Ovary (tissue), 9 donors: ENCODE measurements around the gene C3orf18. TPM values are rescaled to one million over a fixed set of nuclear protein-coding genes. Genes with fewer than 3 reads are reported as not detected.

ENCODE experiments used
- DNase-seq, 5 donors: peaks; one replicate each; pipeline ENCODE4 v3.0.0-alpha.2; 2019 to 2020
- H3K27ac ChIP-seq, 2 donors: fragments of 200-600 bp; one replicate each; pipeline versions ENCODE4 v1.5.1 to v1.8.0; 2019 to 2022
- H3K27me3 ChIP-seq: fragments of 200-600 bp; one replicate; pipeline ENCODE4 v1.8.0; 2022
- H3K36me3 ChIP-seq: fragments of 200-600 bp; sonication (generic); one replicate; pipeline ENCODE4 v1.5.1; 2019
- H3K4me1 ChIP-seq: one replicate; pipeline ENCODE4 v1.8.1; 2013; ENCODE audit warnings: mild to moderate bottlenecking, moderate library complexity; ENCODE audit not compliant: insufficient read depth
- H3K4me3 ChIP-seq: fragments of 200-600 bp; sonication (generic); one replicate; pipeline ENCODE4 v1.5.1; 2017
- H3K9me3 ChIP-seq, 2 donors: fragments of 200-600 bp in 1 of 2; sonication (generic) in 1 of 2; one replicate each; pipeline versions ENCODE4 v1.5.1 to v1.8.1; 2013 to 2019; ENCODE audit warnings: mild to moderate bottlenecking in 1 of 2, moderate library complexity in 1 of 2
- EP300 ChIP-seq: sonication (generic); formaldehyde crosslinking; IDR thresholded peaks from one replicate; pipeline ENCODE4 v1.6.1; 2017; ENCODE audit warnings: antibody characterized with exemption
- POLR2A ChIP-seq: fragments of 450-650 bp; IDR thresholded peaks from one replicate; pipeline ENCODE4 v1.6.1; 2017; ENCODE audit warnings: antibody characterized with exemption, mild to moderate bottlenecking, moderate library complexity
- WGBS, 3 donors: extraction: QIAGEN DNeasy Blood & Tissue Kit in 1 of 3; methylation state at CpG; one replicate each; pipeline versions ENCODE4 v1.1.5 to v1.1.7; 2013 to 2017; 5-methylcytosine and 5-hydroxymethylcytosine counted together
- intact Hi-C, 4 donors: fragments of 100-400 bp; cut with DNase I; formaldehyde crosslinking; loops; one replicate each; pipeline versions ENCODE4 v1.11.0 to v1.15.1; 2022 to 2023
- polyA plus RNA-seq, 2 donors: library from polyadenylated mRNA; stranded (reverse); fragments of 200-250 nt in 1 of 2; fragments of 350-450 nt in 1 of 2; fragmentation: Illumina TruSeq in 1 of 2; extraction: RNeasy Lipid Tissue Mini Kit (QIAGEN cat#74804) in 1 of 2; gene quantifications; one replicate each; pipeline ENCODE4 v1.2.3, GENCODE V29; 2013 to 2014
- total RNA-seq, 7 donors: library from RNA; depleted of rRNA in 2 of 7; stranded (reverse); fragments of >200 nt in 2 of 7; fragmentation: NEBNext Ultra II Directional in 3 of 7; extraction: Animal tissue kit (Norgen Biotek cat#: 25700) in 3 of 7; gene quantifications; one replicate each; pipeline versions ENCODE4 v1.1.0 to v1.2.4, GENCODE V29; 2016 to 2023
- TF ChIP-seq, protein P1 (sequence below), 3 donors: fragments of 450-650 bp in 2 of 3; fragments of 200-600 bp in 1 of 3; IDR thresholded peaks; one replicate each; pipeline versions ENCODE4 v1.5.1 to v1.8.0; 2016 to 2022; ENCODE audit warnings: antibody characterized with exemption in 3 of 3, mild to moderate bottlenecking in 1 of 3
- donor health status: DM: no; HTN: no; CAD: no; lungs with moderate emphysema.
- donor health status: DM: no; HTN: no; CAD: no.
- donor health status: Bipolar disorder and iron deficiency.
- donor health status: DM: yes; HTN: yes; CAD: no.
- donor health status: DM: no; HTN: no; CAD: no.
- donor health status: DM: yes; HTN: yes; CAD: no.

Gene C3orf18
- total and polyA plus RNA-seq, 9 donors: 10.7 to 24.1 (median 17.5) TPM

DNA sequence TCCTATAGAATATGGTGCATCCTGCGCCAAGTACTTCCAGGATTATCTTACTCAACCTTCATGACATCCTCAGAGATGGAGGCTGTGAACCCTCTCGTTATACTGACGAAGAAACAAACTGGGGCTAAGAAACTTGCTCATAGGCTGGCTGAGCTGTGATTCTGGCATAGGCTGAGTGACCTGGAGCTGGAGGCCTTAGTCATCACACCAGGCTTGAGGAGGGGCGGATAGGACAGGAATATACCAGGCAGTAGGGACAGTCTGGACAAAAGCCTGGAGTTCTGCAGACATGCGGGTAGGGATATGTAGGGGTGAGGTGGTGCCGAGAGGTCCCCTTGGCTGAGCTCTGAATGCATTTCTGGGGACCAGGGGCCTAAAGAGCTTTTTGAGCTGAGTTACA lies 19.8 kb upstream of the C3orf18 start:
- Histone ChIP-seq H3K36me3 (no peaks in the 10 kb centered on the region), H3K4me3 (no peak overlapping the region), H3K27ac (peak overlapping the region in 1 of 2 donors; percentile 39), H3K27me3 (no peaks in the 10 kb centered on the region), H3K4me1 (peaks cover 8% of the 10 kb centered on the region), H3K9me3 (no peaks in the 10 kb centered on the region)
- no peak for DNase-seq
- TF ChIP-seq POLR2A (no peak), EP300 (no peak)
- TF ChIP-seq, protein P1, sequence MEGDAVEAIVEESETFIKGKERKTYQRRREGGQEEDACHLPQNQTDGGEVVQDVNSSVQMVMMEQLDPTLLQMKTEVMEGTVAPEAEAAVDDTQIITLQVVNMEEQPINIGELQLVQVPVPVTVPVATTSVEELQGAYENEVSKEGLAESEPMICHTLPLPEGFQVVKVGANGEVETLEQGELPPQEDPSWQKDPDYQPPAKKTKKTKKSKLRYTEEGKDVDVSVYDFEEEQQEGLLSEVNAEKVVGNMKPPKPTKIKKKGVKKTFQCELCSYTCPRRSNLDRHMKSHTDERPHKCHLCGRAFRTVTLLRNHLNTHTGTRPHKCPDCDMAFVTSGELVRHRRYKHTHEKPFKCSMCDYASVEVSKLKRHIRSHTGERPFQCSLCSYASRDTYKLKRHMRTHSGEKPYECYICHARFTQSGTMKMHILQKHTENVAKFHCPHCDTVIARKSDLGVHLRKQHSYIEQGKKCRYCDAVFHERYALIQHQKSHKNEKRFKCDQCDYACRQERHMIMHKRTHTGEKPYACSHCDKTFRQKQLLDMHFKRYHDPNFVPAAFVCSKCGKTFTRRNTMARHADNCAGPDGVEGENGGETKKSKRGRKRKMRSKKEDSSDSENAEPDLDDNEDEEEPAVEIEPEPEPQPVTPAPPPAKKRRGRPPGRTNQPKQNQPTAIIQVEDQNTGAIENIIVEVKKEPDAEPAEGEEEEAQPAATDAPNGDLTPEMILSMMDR (IDR thresholded peaks at IDR 0.05): no peak
- 83 to 90% (median 86%) methylated on average over 6 of the region's 6 CpGs for WGBS, 3 donors
- intact Hi-C loops: no loop called here

DNA sequence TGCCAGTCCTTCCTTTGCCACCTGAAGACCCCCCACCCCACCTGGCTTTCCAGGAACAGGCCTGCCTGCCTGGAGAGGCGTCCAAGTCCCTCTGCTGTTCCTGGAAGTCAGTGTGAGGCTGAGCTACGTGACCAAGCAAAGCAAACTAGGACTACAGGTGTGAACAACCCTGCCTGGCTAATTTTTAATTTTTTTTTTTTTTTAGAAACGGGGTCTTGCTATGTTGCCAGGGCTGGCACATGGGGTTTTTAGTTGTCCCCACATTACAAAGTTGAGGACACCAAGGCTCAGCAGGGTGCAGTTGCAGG lies 19.2 kb upstream of the C3orf18 start:
- no peak for DNase-seq
- no peak overlapping the region for H3K4me3 ChIP-seq
- H3K27me3 ChIP-seq: no peaks in the 10 kb centered on the region
- no peaks in the 10 kb centered on the region for H3K9me3 ChIP-seq
- intact Hi-C loops: no loop called here
- H3K27ac ChIP-seq: no peak overlapping the region
- WGBS, 3 donors: 74 to 81% (median 77%) methylated on average over 3 of the region's 3 CpGs
- H3K4me1 ChIP-seq: peaks cover 8% of the 10 kb centered on the region
- H3K36me3 ChIP-seq: no peaks in the 10 kb centered on the region
- TF ChIP-seq EP300 (no peak), POLR2A (no peak)
- TF ChIP-seq, protein P1 (IDR thresholded peaks at IDR 0.05): no peak

DNA sequence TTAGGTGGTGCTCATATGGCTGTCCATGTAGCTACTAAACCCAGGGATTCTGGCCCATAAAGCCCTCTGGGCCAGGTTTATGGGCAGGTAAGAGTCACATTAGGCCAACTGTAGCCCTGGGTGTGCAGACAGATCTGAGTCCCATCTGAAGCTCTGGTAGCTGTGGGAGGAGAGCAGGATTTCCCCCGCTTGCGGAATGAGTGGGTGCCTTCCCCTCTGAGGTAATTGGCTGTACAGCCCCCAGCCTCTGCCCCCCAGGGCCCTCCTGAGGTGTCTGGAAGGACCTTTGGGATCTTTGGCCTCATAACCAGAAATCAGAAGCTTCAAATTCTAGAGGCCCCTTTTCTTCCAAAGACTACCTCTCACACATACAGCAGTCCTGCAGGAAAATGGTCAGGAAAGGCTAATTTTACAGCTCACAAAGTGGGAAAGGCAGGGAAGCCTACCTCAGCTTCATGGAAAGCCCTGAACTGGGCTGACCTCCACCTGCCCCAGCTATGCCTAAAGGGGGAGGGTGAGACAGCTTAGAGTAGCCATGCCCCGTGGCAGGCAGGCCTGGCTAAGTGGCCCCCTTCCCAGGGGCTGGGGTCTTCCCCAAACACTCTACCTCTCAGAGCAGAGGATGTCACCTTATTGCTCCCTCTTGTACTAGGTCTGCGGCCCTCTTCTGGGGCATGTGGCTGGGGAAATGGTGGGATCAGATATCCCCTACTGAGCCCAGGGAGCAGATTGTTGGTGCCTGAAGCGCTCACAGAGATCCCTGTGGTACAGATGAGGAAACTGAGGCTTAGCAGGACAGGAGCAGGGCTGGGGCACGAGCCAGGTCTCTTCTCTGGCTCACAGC lies 18.6 kb upstream of the C3orf18 start:
- Histone ChIP-seq H3K4me3 (no peak overlapping the region), H3K4me1 (peaks cover 9% of the 10 kb centered on the region), H3K27me3 (no peaks in the 10 kb centered on the region), H3K27ac (no peak overlapping the region), H3K9me3 (no peaks in the 10 kb centered on the region), H3K36me3 (no peaks in the 10 kb centered on the region)
- intact Hi-C loops: no loop called here
- DNase-seq: no peak
- 82 to 90% (median 84%) methylated on average over 6 of the region's 6 CpGs for WGBS, 3 donors
- TF ChIP-seq POLR2A: no peak
- TF ChIP-seq, protein P1 (IDR thresholded peaks at IDR 0.05): no peak
- TF ChIP-seq EP300: no peak

DNA sequence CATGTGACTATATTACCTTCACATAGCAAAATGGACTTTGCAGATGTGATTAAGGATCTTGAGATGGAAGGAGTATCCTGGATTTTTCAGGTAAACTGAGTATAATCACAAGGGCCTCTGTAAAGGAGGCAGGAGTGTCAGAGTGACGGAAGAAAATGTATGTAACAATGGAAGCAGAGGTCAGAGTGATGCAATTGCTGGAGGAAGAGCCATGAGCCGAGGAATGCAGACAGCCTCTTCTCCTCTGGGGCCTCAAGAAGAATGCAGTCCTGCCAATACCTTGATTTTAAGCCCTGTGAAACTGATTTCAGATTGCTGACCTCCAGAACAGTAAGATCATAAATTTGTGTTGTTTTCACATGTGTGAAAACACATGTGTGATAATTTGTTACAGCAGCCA lies 16.8 kb upstream of the C3orf18 start:
- no peaks in the 10 kb centered on the region for H3K27me3 ChIP-seq
- no peaks in the 10 kb centered on the region for H3K9me3 ChIP-seq
- peaks cover 6% of the 10 kb centered on the region for H3K4me1 ChIP-seq
- TF ChIP-seq, protein P1 (IDR thresholded peaks at IDR 0.05): no peak
- TF ChIP-seq EP300 (no peak), POLR2A (no peak)
- H3K27ac ChIP-seq: no peak overlapping the region
- 66 to 74% (median 70%) methylated on average over 2 of the region's 2 CpGs for WGBS, 3 donors
- H3K4me3 ChIP-seq: no peak overlapping the region
- H3K36me3 ChIP-seq: no peaks in the 10 kb centered on the region
- intact Hi-C loops: no loop called here
- DNase-seq: no peak
